Epithelial cell of prostate (primary cell): ENCODE results near the gene CLPTM1L.
"Not testable (repeated sequence)": the region's sequence is repeated elsewhere in the genome, so short reads cannot be mapped to it uniquely, and the experiment has no call there.

Experiments used
- DNase-seq: peaks from one replicate; pipeline ENCODE4 v3.0.0-alpha.2; 2011; ENCODE audit warnings: low read depth, low spot score
- H3K27ac ChIP-seq: fragments of 450-650 bp; 2 replicates; pipeline ENCODE4 v1.5.1; 2017; ENCODE audit warnings: mild to moderate bottlenecking

CLPTM1L gene

GRCh38 chr5:1343931-1344901 is 683 bp downstream of the CLPTM1L start:
- DNase-seq: no peak
- peak overlapping the region; percentile 45 for H3K27ac ChIP-seq

GRCh38 chr5:1343315-1343751 is 1.6 kb downstream of the CLPTM1L start:
- no peak for DNase-seq
- no peak overlapping the region for H3K27ac ChIP-seq

GRCh38 chr5:1342711-1343110 is 2.2 kb downstream of the CLPTM1L start:
- not testable (repeated sequence) for H3K27ac ChIP-seq, DNase-seq

- no peak for DNase-seq
- H3K27ac ChIP-seq: no peak overlapping the region
Observed at GRCh38 chr5:1342268-1342667, 2.6 kb downstream of the CLPTM1L start.

- DNase-seq: no peak
- no peak overlapping the region for H3K27ac ChIP-seq
Observed at GRCh38 chr5:1341863-1342262, 3.0 kb downstream of the CLPTM1L start.

- H3K27ac ChIP-seq, DNase-seq: not testable (repeated sequence)
Observed at GRCh38 chr5:1339818-1340210, 5.1 kb downstream of the CLPTM1L start.

GRCh38 chr5:1339139-1339817 is 5.6 kb downstream of the CLPTM1L start:
- DNase-seq, H3K27ac ChIP-seq: not testable (repeated sequence)

GRCh38 chr5:1338506-1339070 is 6.3 kb downstream of the CLPTM1L start:
- DNase-seq: no peak
- no peak overlapping the region for H3K27ac ChIP-seq

- no peak for DNase-seq
- no peak overlapping the region for H3K27ac ChIP-seq
Observed at GRCh38 chr5:1338196-1338490, 6.8 kb downstream of the CLPTM1L start.

GRCh38 chr5:1337489-1338195 is 7.3 kb downstream of the CLPTM1L start:
- DNase-seq: no peak
- H3K27ac ChIP-seq: no peak overlapping the region

- DNase-seq: no peak
Observed at GRCh38 chr5:1336749-1337488, 8.0 kb downstream of the CLPTM1L start.

GRCh38 chr5:1336106-1336561 is 8.8 kb downstream of the CLPTM1L start:
- no peak for DNase-seq
- H3K27ac ChIP-seq: no peak overlapping the region

More at GRCh38 chr5:1336749-1337488, 8.0 kb downstream of the CLPTM1L start:
- no peak overlapping the region for H3K27ac ChIP-seq

- no peak overlapping the region for H3K27ac ChIP-seq
- DNase-seq: no peak
Observed at GRCh38 chr5:1335540-1336095, 9.3 kb downstream of the CLPTM1L start.

GRCh38 chr5:1334831-1335539 is 9.9 kb downstream of the CLPTM1L start:
- H3K27ac ChIP-seq: no peak overlapping the region
- no peak for DNase-seq

- H3K27ac ChIP-seq: no peak overlapping the region
- DNase-seq: no peak
Observed at GRCh38 chr5:1333986-1334385, 10.9 kb downstream of the CLPTM1L start.

GRCh38 chr5:1333286-1333685 is 11.6 kb downstream of the CLPTM1L start:
- H3K27ac ChIP-seq, DNase-seq: not testable (repeated sequence)

GRCh38 chr5:1332461-1333001 is 12.4 kb downstream of the CLPTM1L start:
- peak overlapping the region; percentile 92 for H3K27ac ChIP-seq
- DNase-seq: no peak

GRCh38 chr5:1331861-1332405 is 13.0 kb downstream of the CLPTM1L start:
- peak overlapping the region; percentile 92 for H3K27ac ChIP-seq
- DNase-seq: no peak
